ENCODE results near the gene OR7A17.

DNA sequence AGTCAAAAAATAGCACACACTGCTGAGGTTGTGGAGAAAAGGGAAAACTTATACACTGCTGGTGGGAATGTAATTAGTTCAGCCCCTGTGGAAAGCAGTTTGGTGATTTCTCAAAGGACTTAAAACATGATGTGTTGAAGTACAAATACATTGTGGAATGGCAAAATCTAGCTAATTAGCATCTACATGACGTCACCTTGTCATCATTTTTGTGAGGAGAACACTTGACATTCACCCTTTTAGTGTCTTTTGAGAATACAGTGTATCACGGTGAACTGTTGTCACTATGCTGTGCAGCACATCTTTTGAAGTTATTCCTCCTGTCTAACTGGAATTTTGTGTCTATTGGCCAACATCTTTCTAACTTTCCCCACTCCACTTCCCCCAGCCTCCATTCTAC, 42.8 kb downstream of the OR7A17 start:
- TF ChIP-seq, protein P1, sequence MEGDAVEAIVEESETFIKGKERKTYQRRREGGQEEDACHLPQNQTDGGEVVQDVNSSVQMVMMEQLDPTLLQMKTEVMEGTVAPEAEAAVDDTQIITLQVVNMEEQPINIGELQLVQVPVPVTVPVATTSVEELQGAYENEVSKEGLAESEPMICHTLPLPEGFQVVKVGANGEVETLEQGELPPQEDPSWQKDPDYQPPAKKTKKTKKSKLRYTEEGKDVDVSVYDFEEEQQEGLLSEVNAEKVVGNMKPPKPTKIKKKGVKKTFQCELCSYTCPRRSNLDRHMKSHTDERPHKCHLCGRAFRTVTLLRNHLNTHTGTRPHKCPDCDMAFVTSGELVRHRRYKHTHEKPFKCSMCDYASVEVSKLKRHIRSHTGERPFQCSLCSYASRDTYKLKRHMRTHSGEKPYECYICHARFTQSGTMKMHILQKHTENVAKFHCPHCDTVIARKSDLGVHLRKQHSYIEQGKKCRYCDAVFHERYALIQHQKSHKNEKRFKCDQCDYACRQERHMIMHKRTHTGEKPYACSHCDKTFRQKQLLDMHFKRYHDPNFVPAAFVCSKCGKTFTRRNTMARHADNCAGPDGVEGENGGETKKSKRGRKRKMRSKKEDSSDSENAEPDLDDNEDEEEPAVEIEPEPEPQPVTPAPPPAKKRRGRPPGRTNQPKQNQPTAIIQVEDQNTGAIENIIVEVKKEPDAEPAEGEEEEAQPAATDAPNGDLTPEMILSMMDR (IDR thresholded peaks at IDR 0.05) = no peak
- no peak for TF ChIP-seq POLR2A (IDR thresholded peaks at IDR 0.05)

Measured in adrenal gland (tissue), 5 donors.